K562 (cell line): ENCODE measurements around the gene MTHFD2. TPM values are rescaled to one million over a fixed set of nuclear protein-coding genes. Genes with fewer than 3 reads are reported as not detected.

Experiments
- ATAC-seq: fragments of 200-7000 bp; cut with Tn5 transposase; 3 replicates; pipeline ENCODE4 v1.9.1; 2020; ENCODE audit warnings: moderate library complexity
- BruUV-seq: library from RNA; stranded (reverse); fragments of 400-500 nt; replicated peaks from 2 replicates; lab custom pipeline; 2021; lab: Mats Ljungman, UMichigan
- CTCF ChIA-PET: fragments of 300-600 bp; formaldehyde crosslinking; extraction: SDS; loops from one replicate; lab custom pipeline; 2021; ENCODE audit warnings: low intra/inter-chr PET ratio; lab: Yijun Ruan, JAX
- POLR2A ChIA-PET: fragments of 300-600, 350-650 bp; sonication (Branson Sonifier 250); formaldehyde crosslinking; extraction: SDS; loops from one replicate; lab custom pipeline; 2021; ENCODE audit warnings: antibody characterized with exemption, inconsistent platforms; lab: Yijun Ruan, JAX
- DNase-seq, 4 experiments: peaks; one replicate each; pipeline versions ENCODE4 v3.0.0 to v3.0.0-alpha.2; 2011 to 2018; ENCODE audit warnings: low spot score in 3 of 4, mixed read lengths in 3 of 4; ENCODE audit errors: extremely low read depth in 1 of 4
- FAIRE-seq: peaks from 2 replicates; lab custom pipeline; 2011; peaks lifted over from hg19 to GRCh38; lab: Jason Lieb, UNC
- H2AFZ ChIP-seq: 2 replicates; pipeline ENCODE4 v1.6.0; 2011; ENCODE audit warnings: low read depth, low read length, control low read depth, inconsistent platforms
- H3K27ac ChIP-seq: fragments of 200-600 bp; 3 replicates; pipeline ENCODE4 v1.8.0; 2011; ENCODE audit warnings: low read depth, mild to moderate bottlenecking, control low read depth, inconsistent platforms, low read length, moderate library complexity, mixed read lengths; ENCODE audit errors: extremely low read depth
- H3K27me3 ChIP-seq, 2 experiments: fragments of 300-600 bp in 1 of 2; 2 replicates in 1 of 2; 3 replicates in 1 of 2; pipeline versions ENCODE4 v1.6.0 to v1.8.0; 2011; ENCODE audit warnings: inconsistent platforms in 2 of 2, low read length in 2 of 2, mild to moderate bottlenecking in 1 of 2, mixed read lengths in 1 of 2, moderate library complexity in 1 of 2; ENCODE audit not compliant: control insufficient read depth in 2 of 2, insufficient read depth in 2 of 2
- H3K36me3 ChIP-seq: fragments of 300-600 bp; 3 replicates; pipeline ENCODE4 v1.8.0; 2011; ENCODE audit warnings: mild to moderate bottlenecking, low read length, inconsistent platforms; ENCODE audit not compliant: control insufficient read depth, insufficient read depth
- H3K4me1 ChIP-seq, 2 experiments: fragments of 200-600 bp in 1 of 2; replicated peaks in 1 of 2; 2 replicates in 1 of 2; 3 replicates in 1 of 2; pipeline versions ENCODE4 v1.5.1 to v1.8.0; 2011; ENCODE audit warnings: inconsistent platforms in 2 of 2, low read length in 2 of 2, mild to moderate bottlenecking in 1 of 2, mixed read lengths in 1 of 2, moderate library complexity in 1 of 2; ENCODE audit not compliant: control insufficient read depth in 2 of 2, insufficient read depth in 2 of 2
- H3K4me2 ChIP-seq: 2 replicates; pipeline ENCODE4 v1.6.1; 2011; ENCODE audit warnings: low read length, control low read depth, inconsistent platforms, mixed read lengths; ENCODE audit not compliant: insufficient read depth
- H3K4me3 ChIP-seq: fragments of 200-600 bp; sonication (generic), shearing (Covaris generic); 2 replicates; pipeline ENCODE4 v1.5.1; 2016; ENCODE audit warnings: control low read depth, inconsistent platforms
- H3K79me2 ChIP-seq: fragments of 200-600 bp; 3 replicates; pipeline ENCODE4 v1.8.0; 2011; ENCODE audit warnings: low read length, inconsistent platforms; ENCODE audit not compliant: control insufficient read depth, insufficient read depth
- H3K9ac ChIP-seq, 2 experiments: 2 replicates each; pipeline versions ENCODE4 v1.6.0 to v1.6.1; 2011; ENCODE audit warnings: low read depth in 2 of 2, low read length in 2 of 2, control low read depth in 1 of 2, inconsistent platforms in 1 of 2, mild to moderate bottlenecking in 1 of 2, mixed read lengths in 1 of 2; ENCODE audit not compliant: insufficient read depth in 1 of 2
- H3K9me1 ChIP-seq: one replicate; pipeline ENCODE4 v1.6.0; 2011; ENCODE audit warnings: inconsistent platforms, mild to moderate bottlenecking, low read length, moderate library complexity; ENCODE audit not compliant: control insufficient read depth, insufficient read depth
- H3K9me3 ChIP-seq: replicated peaks from 2 replicates; pipeline ENCODE4 v1.5.1; 2011; ENCODE audit warnings: low read depth, low read length, inconsistent platforms; ENCODE audit not compliant: control insufficient read depth, insufficient read depth
- H4K20me1 ChIP-seq: replicated peaks from 2 replicates; pipeline ENCODE4 v1.6.1; 2011; ENCODE audit warnings: low read length, inconsistent platforms, mixed read lengths; ENCODE audit not compliant: control insufficient read depth, insufficient read depth
- ILF3 ChIP-seq: fragments of 450-650 bp; IDR thresholded peaks from 2 replicates; pipeline ENCODE4 v1.6.1; 2018; ENCODE audit warnings: antibody characterized with exemption, mild to moderate bottlenecking, moderate library complexity, borderline replicate concordance
- MCM3 ChIP-seq: fragments of 450-650 bp; IDR thresholded peaks from 2 replicates; pipeline ENCODE4 v1.6.1; 2016
- SIN3A ChIP-seq, 2 experiments: fragments of 150-350 bp in 1 of 2; IDR thresholded peaks; 2 replicates each; pipeline ENCODE4 v1.6.1; 2011 to 2016; ENCODE audit warnings: borderline replicate concordance in 2 of 2, low read depth in 2 of 2, low read length in 2 of 2, mild to moderate bottlenecking in 2 of 2, moderate library complexity in 2 of 2; ENCODE audit not compliant: control insufficient read depth in 1 of 2
- SNIP1 ChIP-seq: fragments of 450-650 bp; IDR thresholded peaks from 2 replicates; pipeline ENCODE4 v1.7.1; 2017; ENCODE audit warnings: low read depth, mild to moderate bottlenecking
- TEAD4 ChIP-seq, 2 experiments: sonication (generic) in 1 of 2; formaldehyde crosslinking in 1 of 2; IDR thresholded peaks; 2 replicates each; pipeline versions ENCODE4 v1.6.1 to v1.8.0; 2012 to 2022; ENCODE audit warnings: borderline replicate concordance in 1 of 2, inconsistent platforms in 1 of 2, low read length in 1 of 2, mild to moderate bottlenecking in 1 of 2, missing genetic modification reagents in 1 of 2
- ZC3H4 ChIP-seq: sonication (generic); formaldehyde crosslinking; IDR thresholded peaks from 2 replicates; pipeline ENCODE4 v1.9.0; 2021; ENCODE audit warnings: missing genetic modification reagents, borderline replicate concordance
- in situ Hi-C: fragments of 300-500 bp; cut with MboI; formaldehyde crosslinking; loops from 4 replicates; pipeline ENCODE4 v1.15.0; 2018; ENCODE audit warnings: inconsistent platforms, mixed read lengths
- intact Hi-C: fragments of 100-400 bp; cut with micrococcal nuclease; formaldehyde crosslinking; loops from 2 replicates; pipeline ENCODE4 v1.14.2; 2022
- polyA plus RNA-seq, 8 experiments: library from polyadenylated mRNA; depleted of rRNA in 4 of 8; stranded (reverse) in 5 of 8; unstranded in 3 of 8; fragments of >200 nt; fragmentation: Nextera tagmentation in 2 of 8; fragmentation: Illumina TruSeq in 1 of 8; extraction: Ambion mirVana in 2 of 8; extraction: Trizol in 1 of 8; gene quantifications; 2 replicates each; pipeline versions ENCODE4 v1.2.1 to v1.2.3, GENCODE V29; 2011 to 2014; ENCODE audit warnings: inconsistent platforms in 1 of 8, missing spikeins in 1 of 8
- total RNA-seq, 7 experiments: library from RNA; depleted of rRNA in 6 of 7; stranded (reverse); fragments of >200 nt in 6 of 7; fragmentation: Illumina TruSeq in 2 of 7; extraction: Trizol in 2 of 7; gene quantifications; 2 replicates each; pipeline versions ENCODE4 v1.2.1 to v1.2.3, GENCODE V29; 2011 to 2021; ENCODE audit warnings: low replicate concordance in 1 of 7

The MTHFD2 gene
- total and polyA plus RNA-seq, 9 of the 15 experiments (the other 6 are each of a cell fraction or from before 2014, with no cell fraction given) = 113 to 520 (median 234) TPM

- DNase-seq (no peak), ATAC-seq (no peak), FAIRE-seq (no peak)
- Histone ChIP-seq H3K4me3 (peak overlapping the region; percentile 81), H4K20me1 (no peaks in the 10 kb centered on the region; the same call in 1 of the 2 replicates), H3K4me2 (peak overlapping the region; percentile 86), H3K4me1 (peaks cover 14 to 19% of the 10 kb centered on the region in 2 experiments), H3K27me3 (no peaks in the 10 kb centered on the region), H3K9me1 (no peaks in the 10 kb centered on the region), H3K27ac (peak overlapping the region; percentile 83; the same call in 2 of the 3 replicates), H3K79me2 (peaks cover 58% of the 10 kb centered on the region), H3K36me3 (peaks cover 21% of the 10 kb centered on the region; the same call in 2 of the 3 replicates), H3K9me3 (no peaks in the 10 kb centered on the region), H3K9ac (peak overlapping the region; percentile 79 to 95; a peak in 3 of 4 replicates), H2AFZ (peak overlapping the region; percentile 55; the same call in 1 of the 2 replicates)
- CTCF ChIA-PET = no interaction called here
- intact Hi-C loops = no loop called here
- no TSS peak for BruUV-seq
- in situ Hi-C loops = no loop called here
- POLR2A ChIA-PET = interaction anchor here (0.7 to 6.5 kb wide), 12 partner anchors 10 to 441 kb away, joined by 3 to 98 read pairs (median 6); partner anchors contain the start of genes BOLA3, MTHFD2 and TPRKB
- no peak for TF ChIP-seq ZC3H4 (CRISPR knock-in tag)
- no peak for TF ChIP-seq TEAD4 (IDR thresholded peaks at IDR 0.05; ENCODE audit: low read length)
- no peak for TF ChIP-seq TEAD4 (CRISPR knock-in tag; IDR thresholded peaks at IDR 0.05; ENCODE audit: borderline replicate concordance)
- TF ChIP-seq MCM3 = no peak
- no peak for TF ChIP-seq SNIP1
- 0 out of 4 replicates have a peak, but pooled peaks of 1 of the 2 experiments have one; percentile 12 for TF ChIP-seq SIN3A (IDR thresholded peaks at IDR 0.05; ENCODE audit: borderline replicate concordance in 2 of 2, control insufficient read depth in 1 of 2, low read depth in 2 of 2, low read length in 2 of 2)
- TF ChIP-seq ILF3 = 0 out of 2 replicates have a peak, but pooled peaks have one; percentile 56
Observed at GRCh38 chr2:74177696-74178095, 20.7 kb upstream of the MTHFD2 start.
